Upper lobe of left lung (tissue), 4 donors: ENCODE results near the gene TMIGD1.

Source experiments
- CTCF ChIP-seq, 6 experiments: fragments of 450-650 bp in 4 of 6; fragments of 200-600 bp in 2 of 6; sonication (generic) in 2 of 6; IDR thresholded peaks; one replicate each; pipeline ENCODE4 v1.5.1; 2016 to 2019; ENCODE audit warnings: antibody characterized with exemption in 6 of 6
- EP300 ChIP-seq, 4 donors: sonication (generic); formaldehyde crosslinking; IDR thresholded peaks; one replicate each; pipeline ENCODE4 v1.5.1; 2017; ENCODE audit warnings: antibody characterized with exemption in 4 of 4, control low read depth in 2 of 4
- POLR2A ChIP-seq, 4 donors: fragments of 450-650 bp; IDR thresholded peaks; one replicate each; pipeline ENCODE4 v1.5.1; 2016 to 2017; ENCODE audit warnings: antibody characterized with exemption in 4 of 4, mild to moderate bottlenecking in 2 of 4
- POLR2AphosphoS5 ChIP-seq, 2 donors: sonication (generic); formaldehyde crosslinking; IDR thresholded peaks; one replicate each; pipeline ENCODE4 v1.5.1; 2017; ENCODE audit warnings: antibody characterized with exemption in 2 of 2

GRCh38 chr17:30337393-30337999, 3.6 kb upstream of the TMIGD1 start:
- TF ChIP-seq CTCF (IDR thresholded peaks at IDR 0.05) (no peak), POLR2AphosphoS5 (IDR thresholded peaks at IDR 0.05) (no peak), EP300 (IDR thresholded peaks at IDR 0.05) (no peak), POLR2A (IDR thresholded peaks at IDR 0.05) (no peak)
